Heart left ventricle (tissue), 13 donors: Measurements from ENCODE around the gene BPTF.

ENCODE experiments used
- POLR2A ChIP-seq, 2 donors: fragments of 450-650 bp; IDR thresholded peaks; one replicate each; pipeline ENCODE4 v1.6.1; 2017; ENCODE audit warnings: antibody characterized with exemption in 2 of 2, mild to moderate bottlenecking in 2 of 2, moderate library complexity in 2 of 2
- TF ChIP-seq, protein P1 (sequence below), 12 donors: fragments of 200-600 bp; sonication (generic) in 4 of 12; IDR thresholded peaks; one replicate each; pipeline versions ENCODE4 v1.5.0 to v1.8.0; 2018 to 2022; ENCODE audit warnings: antibody characterized with exemption in 12 of 12, mild to moderate bottlenecking in 5 of 12
- donor health status: ischemic (EF 13 %, LVEDD 7.1; RV severe dilation, severe dysfunction).
- donor health status: DM: no; HTN: yes; CAD: no.
- donor health status: DM: no; HTN: no; CAD: no.
- donor health status: ischemic (EF 25% LVEDD 6.9; RV normal size, moderate dysfunction).
- donor health status: ischemic (EF 25% LVEDD 5.7; RV mildly dilated, moderate dysfunction).
- donor health status: ischemic (EF 35%, LVEDD 5.7; RV mildly dilated, moderate dysfunction).
- donor health status: nonischemic (EF 11% LVEDD 7.7; RV severe dilation, severe dysfunction).
- donor health status: DM: yes; HTN: yes; CAD: no.
- donor health status: PGD.
- donor health status: ischemic (EF 29% LVEDD 5.4; RV normal size, mild dysfunction).
- donor health status: nonischemic (EF 23%, LVEDD 6.1; RV moderate dilation, normal function).

DNA sequence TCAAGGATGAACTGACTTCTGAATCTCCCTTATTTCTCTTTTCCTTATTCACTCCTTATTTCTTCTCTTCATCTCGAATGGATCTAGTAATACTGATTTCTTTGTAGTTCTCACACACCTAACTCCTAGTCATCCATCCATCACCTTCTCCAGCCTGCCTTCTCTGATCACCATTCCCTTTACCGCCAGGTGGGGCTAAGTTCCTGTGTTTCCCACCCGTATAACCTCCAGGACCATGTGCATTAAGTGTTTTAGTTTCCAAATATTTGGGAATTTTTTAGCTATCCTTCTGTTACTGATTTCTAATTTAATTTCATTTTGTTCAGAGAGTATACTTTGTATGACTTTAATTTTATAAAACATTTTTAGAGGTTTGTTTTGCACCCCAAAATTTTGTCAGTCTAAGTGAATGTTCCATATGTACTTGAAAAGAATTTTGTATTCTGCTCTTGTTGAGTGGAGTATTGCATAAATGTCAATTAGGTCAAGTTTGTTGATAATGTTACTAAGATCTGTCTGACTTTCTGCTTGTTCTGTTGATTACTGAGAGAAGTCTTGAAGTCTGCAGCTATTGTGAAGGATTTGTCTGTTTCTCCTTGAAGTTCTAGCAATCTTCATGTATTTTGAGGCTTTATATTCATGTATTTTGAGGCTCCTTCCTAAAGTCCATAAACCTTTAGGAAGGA lies 8.8 kb downstream of the BPTF start:
- TF ChIP-seq, protein P1, sequence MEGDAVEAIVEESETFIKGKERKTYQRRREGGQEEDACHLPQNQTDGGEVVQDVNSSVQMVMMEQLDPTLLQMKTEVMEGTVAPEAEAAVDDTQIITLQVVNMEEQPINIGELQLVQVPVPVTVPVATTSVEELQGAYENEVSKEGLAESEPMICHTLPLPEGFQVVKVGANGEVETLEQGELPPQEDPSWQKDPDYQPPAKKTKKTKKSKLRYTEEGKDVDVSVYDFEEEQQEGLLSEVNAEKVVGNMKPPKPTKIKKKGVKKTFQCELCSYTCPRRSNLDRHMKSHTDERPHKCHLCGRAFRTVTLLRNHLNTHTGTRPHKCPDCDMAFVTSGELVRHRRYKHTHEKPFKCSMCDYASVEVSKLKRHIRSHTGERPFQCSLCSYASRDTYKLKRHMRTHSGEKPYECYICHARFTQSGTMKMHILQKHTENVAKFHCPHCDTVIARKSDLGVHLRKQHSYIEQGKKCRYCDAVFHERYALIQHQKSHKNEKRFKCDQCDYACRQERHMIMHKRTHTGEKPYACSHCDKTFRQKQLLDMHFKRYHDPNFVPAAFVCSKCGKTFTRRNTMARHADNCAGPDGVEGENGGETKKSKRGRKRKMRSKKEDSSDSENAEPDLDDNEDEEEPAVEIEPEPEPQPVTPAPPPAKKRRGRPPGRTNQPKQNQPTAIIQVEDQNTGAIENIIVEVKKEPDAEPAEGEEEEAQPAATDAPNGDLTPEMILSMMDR (IDR thresholded peaks at IDR 0.05): no peak
- TF ChIP-seq POLR2A (IDR thresholded peaks at IDR 0.05): no peak
